ENCODE measurements around the gene SRGAP2B.
"Not testable (repeated sequence)": the region's sequence is repeated elsewhere in the genome, so short reads cannot be mapped to it uniquely, and the experiment has no call there.

SRGAP2B gene

GRCh38 chr1:145095284-145096057 lies at the start of gene SRGAP2B, which contains the start of gene FAM72D:
TSS of gene SRGAP2B (minus strand) at chr1:145095328. CDS start at chr1:145092901, 2,427 bp downstream.
TSS of gene FAM72D (plus strand) at chr1:145095974. CDS start at chr1:145096848, 874 bp downstream.
- DNase-seq (ENCODE audit: low spot score); in situ Hi-C loops (cut with MboI; ENCODE audit: low sequenced_read_pairs, unreplicated experiment): not testable (repeated sequence)

- in situ Hi-C loops (cut with MboI; ENCODE audit: low sequenced_read_pairs, unreplicated experiment); DNase-seq (ENCODE audit: low spot score): not testable (repeated sequence)
Observed at GRCh38 chr1:145144264-145144913, 49.3 kb upstream of the SRGAP2B start.

GRCh38 chr1:145140549-145140948 lies 45.4 kb upstream of the SRGAP2B start:
- in situ Hi-C loops (cut with MboI; ENCODE audit: low sequenced_read_pairs, unreplicated experiment); DNase-seq (ENCODE audit: low spot score): not testable (repeated sequence)

GRCh38 chr1:145134476-145134875 lies 39.3 kb upstream of the SRGAP2B start:
- in situ Hi-C loops (cut with MboI; ENCODE audit: low sequenced_read_pairs, unreplicated experiment); DNase-seq (ENCODE audit: low spot score): not testable (repeated sequence)

GRCh38 chr1:145128697-145129469 lies 33.8 kb upstream of the SRGAP2B start:
- in situ Hi-C loops (cut with MboI; ENCODE audit: low sequenced_read_pairs, unreplicated experiment); DNase-seq (ENCODE audit: low spot score): not testable (repeated sequence)

- DNase-seq (ENCODE audit: low spot score); in situ Hi-C loops (cut with MboI; ENCODE audit: low sequenced_read_pairs, unreplicated experiment): not testable (repeated sequence)
Observed at GRCh38 chr1:145127144-145127543, 32.0 kb upstream of the SRGAP2B start.

GRCh38 chr1:145125112-145125511 lies 30.0 kb upstream of the SRGAP2B start:
- DNase-seq (ENCODE audit: low spot score); in situ Hi-C loops (cut with MboI; ENCODE audit: low sequenced_read_pairs, unreplicated experiment): not testable (repeated sequence)

GRCh38 chr1:145123992-145124641 lies 29.0 kb upstream of the SRGAP2B start:
- in situ Hi-C loops (cut with MboI; ENCODE audit: low sequenced_read_pairs, unreplicated experiment); DNase-seq (ENCODE audit: low spot score): not testable (repeated sequence)

- DNase-seq (ENCODE audit: low spot score); in situ Hi-C loops (cut with MboI; ENCODE audit: low sequenced_read_pairs, unreplicated experiment): not testable (repeated sequence)
Observed at GRCh38 chr1:145123062-145123395, 27.9 kb upstream of the SRGAP2B start.

- in situ Hi-C loops (cut with MboI; ENCODE audit: low sequenced_read_pairs, unreplicated experiment); DNase-seq (ENCODE audit: low spot score): not testable (repeated sequence)
Observed at GRCh38 chr1:145122344-145123061, 27.4 kb upstream of the SRGAP2B start.

GRCh38 chr1:145119842-145120241 lies 24.7 kb upstream of the SRGAP2B start:
- DNase-seq (ENCODE audit: low spot score); in situ Hi-C loops (cut with MboI; ENCODE audit: low sequenced_read_pairs, unreplicated experiment): not testable (repeated sequence)

GRCh38 chr1:145115587-145116493 lies 20.7 kb upstream of the SRGAP2B start:
- not testable (repeated sequence) for DNase-seq (ENCODE audit: low spot score)

GRCh38 chr1:145114560-145115057 lies 19.5 kb upstream of the SRGAP2B start:
- in situ Hi-C loops (cut with MboI; ENCODE audit: low sequenced_read_pairs, unreplicated experiment); DNase-seq (ENCODE audit: low spot score): not testable (repeated sequence)

More at GRCh38 chr1:145115587-145116493, 20.7 kb upstream of the SRGAP2B start:
- in situ Hi-C loops (cut with MboI; ENCODE audit: low sequenced_read_pairs, unreplicated experiment): not testable (repeated sequence)

GRCh38 chr1:145112703-145113102 lies 17.6 kb upstream of the SRGAP2B start:
- in situ Hi-C loops (cut with MboI; ENCODE audit: low sequenced_read_pairs, unreplicated experiment); DNase-seq (ENCODE audit: low spot score): not testable (repeated sequence)

GRCh38 chr1:145111674-145112073 lies 16.5 kb upstream of the SRGAP2B start:
- DNase-seq (ENCODE audit: low spot score); in situ Hi-C loops (cut with MboI; ENCODE audit: low sequenced_read_pairs, unreplicated experiment): not testable (repeated sequence)

- DNase-seq (ENCODE audit: low spot score); in situ Hi-C loops (cut with MboI; ENCODE audit: low sequenced_read_pairs, unreplicated experiment): not testable (repeated sequence)
Observed at GRCh38 chr1:145103294-145103693, 8.2 kb upstream of the SRGAP2B start.

All from GM13976 (cell line).